Liver (tissue), 9 donors: ENCODE results near the gene RRP8. TPM values are rescaled to one million over a fixed set of nuclear protein-coding genes. Genes with fewer than 3 reads are reported as not detected.

Experiments
- DNase-seq: peaks from one replicate; pipeline ENCODE4 v3.0.0-alpha.2; 2017; ENCODE audit warnings: low spot score
- H3K27ac ChIP-seq, 2 donors: one replicate each; pipeline ENCODE4 v1.7.0; 2013; ENCODE audit warnings: inconsistent platforms in 2 of 2, low read length in 2 of 2, control low read depth in 1 of 2, low read depth in 1 of 2, mild to moderate bottlenecking in 1 of 2
- H3K27me3 ChIP-seq, 4 donors: one replicate each; pipeline versions ENCODE4 v1.6.1 to v1.7.0; 2013; ENCODE audit warnings: low read length in 3 of 4, inconsistent platforms in 1 of 4, mild to moderate bottlenecking in 1 of 4, moderate library complexity in 1 of 4; ENCODE audit not compliant: control insufficient read depth in 4 of 4, insufficient read depth in 4 of 4
- H3K36me3 ChIP-seq, 4 donors: one replicate each; pipeline versions ENCODE4 v1.6.1 to v1.7.0; 2013; ENCODE audit warnings: low read length in 3 of 4, mild to moderate bottlenecking in 3 of 4, low read depth in 1 of 4, moderate library complexity in 1 of 4; ENCODE audit not compliant: control insufficient read depth in 4 of 4, insufficient read depth in 3 of 4
- H3K4me1 ChIP-seq, 4 donors: one replicate each; pipeline versions ENCODE4 v1.6.1 to v1.7.0; 2013; ENCODE audit warnings: low read length in 3 of 4, mild to moderate bottlenecking in 3 of 4, moderate library complexity in 1 of 4; ENCODE audit not compliant: control insufficient read depth in 4 of 4, insufficient read depth in 4 of 4
- H3K4me3 ChIP-seq, 3 donors: one replicate each; pipeline versions ENCODE4 v1.6.1 to v1.7.0; 2013; ENCODE audit warnings: low read length in 3 of 3, control low read depth in 1 of 3, low read depth in 1 of 3, mild to moderate bottlenecking in 1 of 3
- H3K9ac ChIP-seq, 2 donors: one replicate each; pipeline ENCODE4 v1.7.0; 2013; ENCODE audit warnings: low read length in 2 of 2, mild to moderate bottlenecking in 2 of 2, moderate library complexity in 2 of 2, control low read depth in 1 of 2, low read depth in 1 of 2
- H3K9me3 ChIP-seq, 4 donors: one replicate each; pipeline versions ENCODE4 v1.6.1 to v1.7.0; 2013; ENCODE audit warnings: low read length in 3 of 4; ENCODE audit not compliant: control insufficient read depth in 4 of 4
- ATF3 ChIP-seq: IDR thresholded peaks from 2 replicates; pipeline ENCODE4 v1.6.1; 2016; ENCODE audit warnings: antibody characterized with exemption
- CTCF ChIP-seq: fragments of 150-350 bp; IDR thresholded peaks from 2 replicates; pipeline ENCODE4 v1.5.1; 2017; ENCODE audit warnings: improper control_type of control experiment, low read depth, low read length; ENCODE audit not compliant: missing input control
- EGR1 ChIP-seq, 2 donors: IDR thresholded peaks; 2 replicates each; pipeline ENCODE4 v1.6.1; 2016 to 2018; ENCODE audit warnings: antibody characterized with exemption in 2 of 2, low read depth in 2 of 2
- FOXA1 ChIP-seq: IDR thresholded peaks from 2 replicates; pipeline ENCODE4 v1.6.1; 2016; ENCODE audit warnings: antibody characterized with exemption
- FOXA2 ChIP-seq: IDR thresholded peaks from 2 replicates; pipeline ENCODE4 v1.6.1; 2016; ENCODE audit warnings: antibody characterized with exemption
- GABPA ChIP-seq, 2 donors: IDR thresholded peaks in 1 of 2; conservative IDR thresholded peaks in 1 of 2; 2 replicates each; pipeline ENCODE4 v1.6.1; 2016; ENCODE audit warnings: antibody characterized with exemption in 2 of 2, mild to moderate bottlenecking in 1 of 2, moderate library complexity in 1 of 2
- HNF4A ChIP-seq, 2 donors: conservative IDR thresholded peaks; 2 replicates each; pipeline ENCODE4 v1.6.1; 2016; ENCODE audit warnings: antibody characterized with exemption in 2 of 2, mild to moderate bottlenecking in 2 of 2
- HNF4G ChIP-seq: IDR thresholded peaks from 2 replicates; pipeline ENCODE4 v1.6.1; 2016; ENCODE audit warnings: antibody characterized with exemption
- JUND ChIP-seq, 2 donors: IDR thresholded peaks; 2 replicates each; pipeline ENCODE4 v1.6.1; 2016; ENCODE audit warnings: antibody characterized with exemption in 2 of 2
- MAX ChIP-seq: IDR thresholded peaks from 2 replicates; pipeline ENCODE4 v1.6.1; 2016; ENCODE audit warnings: antibody characterized with exemption
- NR2F2 ChIP-seq: IDR thresholded peaks from 2 replicates; pipeline ENCODE4 v1.6.1; 2016; ENCODE audit warnings: antibody characterized with exemption
- RAD21 ChIP-seq, 2 donors: IDR thresholded peaks; 2 replicates each; pipeline ENCODE4 v1.6.1; 2016; ENCODE audit warnings: antibody characterized with exemption in 2 of 2, mild to moderate bottlenecking in 2 of 2
- REST ChIP-seq: IDR thresholded peaks from 2 replicates; pipeline ENCODE4 v1.6.1; 2016; ENCODE audit warnings: antibody characterized with exemption, mild to moderate bottlenecking
- RXRA ChIP-seq, 2 donors: IDR thresholded peaks; 2 replicates each; pipeline ENCODE4 v1.6.1; 2017 to 2018; ENCODE audit warnings: antibody characterized with exemption in 2 of 2, mild to moderate bottlenecking in 1 of 2
- SP1 ChIP-seq: IDR thresholded peaks from 2 replicates; pipeline ENCODE4 v1.6.1; 2018; ENCODE audit warnings: antibody characterized with exemption, mild to moderate bottlenecking
- TAF1 ChIP-seq: conservative IDR thresholded peaks from 2 replicates; pipeline ENCODE4 v1.6.1; 2016; ENCODE audit warnings: antibody characterized with exemption, mild to moderate bottlenecking
- YY1 ChIP-seq: IDR thresholded peaks from 2 replicates; pipeline ENCODE4 v1.6.1; 2016; ENCODE audit warnings: antibody characterized with exemption, mild to moderate bottlenecking
- ZBTB33 ChIP-seq: IDR thresholded peaks from 2 replicates; pipeline ENCODE4 v1.6.1; 2016; ENCODE audit warnings: antibody characterized with exemption
- WGBS: extraction: QIAGEN DNeasy Blood & Tissue Kit; methylation state at CpG from one replicate; pipeline ENCODE4 v1.1.7; 2013; 5-methylcytosine and 5-hydroxymethylcytosine counted together
- polyA plus RNA-seq, 2 donors: library from polyadenylated mRNA; stranded (reverse) in 1 of 2; unstranded in 1 of 2; fragments of 200-250 nt in 1 of 2; fragments of >200 nt in 1 of 2; fragmentation: Nextera tagmentation in 1 of 2; extraction: Ambion mirVana in 1 of 2; gene quantifications; one replicate each; pipeline versions ENCODE4 v1.2.1 to v1.2.3, GENCODE V29; 2013 to 2015
- total RNA-seq, 2 donors: library from RNA; depleted of rRNA; stranded (reverse); fragments of >200 nt; gene quantifications; one replicate each; pipeline ENCODE4 v1.2.3, GENCODE V29; 2014
- donor health status: healthy.
- donor health status: healthy.
- donor health status: healthy.
- donor health status: healthy.
- donor health status: healthy.

The RRP8 gene
- total and polyA plus RNA-seq, 4 donors = 10.3 to 12.6 (median 11.2) TPM

GRCh38 chr11:6621711-6622211 is 18.3 kb upstream of the RRP8 start:
- WGBS = 90% methylated on average over 16 of the region's 16 CpGs
- Histone ChIP-seq H3K4me1 (peaks cover 0 to 24% (median 12%) of the 10 kb centered on the region in 4 donors), H3K9me3 (no peaks in the 10 kb centered on the region), H3K27me3 (no peaks in the 10 kb centered on the region), H3K27ac (no peak overlapping the region), H3K36me3 (no peaks in the 10 kb centered on the region), H3K9ac (no peak overlapping the region), H3K4me3 (no peak overlapping the region)
- TF ChIP-seq CTCF (no peak), TAF1 (no peak), EGR1 (IDR thresholded peaks at IDR 0.05; ENCODE audit: low read depth in 2 of 2) (no peak), SP1 (no peak), ATF3 (no peak), HNF4G (no peak), JUND (IDR thresholded peaks at IDR 0.05) (no peak), FOXA1 (no peak), RXRA (IDR thresholded peaks at IDR 0.05) (no peak), RAD21 (IDR thresholded peaks at IDR 0.05) (no peak), FOXA2 (no peak), HNF4A (conservative IDR thresholded peaks at IDR 0.05) (no peak), NR2F2 (no peak), MAX (no peak), YY1 (no peak), GABPA (IDR thresholded peaks at IDR 0.05 in 1 of 2, conservative IDR thresholded peaks at IDR 0.05 in 1 of 2) (no peak), REST (no peak)
- no peak for DNase-seq

- Histone ChIP-seq H3K36me3 (peaks cover 0 to 4% (median under 1%) of the 10 kb centered on the region in 4 donors), H3K27me3 (no peaks in the 10 kb centered on the region), H3K4me1 (peaks cover 0 to 24% (median 12%) of the 10 kb centered on the region in 4 donors), H3K27ac (no peak overlapping the region), H3K9ac (no peak overlapping the region), H3K4me3 (no peak overlapping the region), H3K9me3 (no peaks in the 10 kb centered on the region)
- TF ChIP-seq ZBTB33 (no peak), TAF1 (no peak), NR2F2 (no peak), HNF4G (no peak), HNF4A (conservative IDR thresholded peaks at IDR 0.05) (no peak), REST (no peak), SP1 (no peak), CTCF (no peak)
- WGBS = 83% methylated on average over 1 of the region's 1 CpG
- no peak for DNase-seq
Observed at GRCh38 chr11:6620636-6621035, 17.2 kb upstream of the RRP8 start.
